Sigmoid colon (tissue), 7 donors: ENCODE results near the gene ATP12A. TPM values are rescaled to one million over a fixed set of nuclear protein-coding genes. Genes with fewer than 3 reads are reported as not detected.

Experiments used
- DNase-seq: peaks from one replicate; pipeline ENCODE4 v3.0.0-alpha.2; 2019
- H3K27ac ChIP-seq, 4 donors: fragments of 200-600 bp; sonication (generic); one replicate each; pipeline ENCODE4 v1.5.1; 2016 to 2019; ENCODE audit warnings: mild to moderate bottlenecking in 1 of 4
- H3K27me3 ChIP-seq, 3 donors: fragments of 200-600 bp; sonication (generic); one replicate each; pipeline ENCODE4 v1.5.1; 2019; ENCODE audit warnings: mild to moderate bottlenecking in 1 of 3
- H3K36me3 ChIP-seq, 4 donors: fragments of 200-600 bp; sonication (generic); one replicate each; pipeline ENCODE4 v1.5.1; 2016 to 2019
- H3K4me1 ChIP-seq, 4 donors: fragments of 200-600 bp; sonication (generic); one replicate each; pipeline ENCODE4 v1.5.1; 2017 to 2019
- H3K4me3 ChIP-seq, 4 donors: fragments of 200-600 bp; sonication (generic); one replicate each; pipeline ENCODE4 v1.5.1; 2017 to 2019; ENCODE audit warnings: mild to moderate bottlenecking in 2 of 4, moderate library complexity in 1 of 4
- H3K9me3 ChIP-seq, 4 donors: fragments of 200-600 bp in 3 of 4; sonication (generic) in 3 of 4; one replicate each; pipeline versions ENCODE4 v1.5.1 to v1.6.1; 2013 to 2019
- EP300 ChIP-seq, 4 donors: sonication (generic); formaldehyde crosslinking; IDR thresholded peaks; one replicate each; pipeline ENCODE4 v1.6.1; 2017; ENCODE audit warnings: antibody characterized with exemption in 4 of 4
- POLR2A ChIP-seq, 2 donors: fragments of 450-650 bp; IDR thresholded peaks; one replicate each; pipeline ENCODE4 v1.6.1; 2016; ENCODE audit warnings: antibody characterized with exemption in 2 of 2, mild to moderate bottlenecking in 2 of 2, moderate library complexity in 2 of 2
- POLR2AphosphoS5 ChIP-seq, 4 donors: sonication (generic); formaldehyde crosslinking; IDR thresholded peaks; one replicate each; pipeline ENCODE4 v1.6.1; 2017; ENCODE audit warnings: antibody characterized with exemption in 4 of 4
- WGBS, 2 donors: extraction: QIAGEN DNeasy Blood & Tissue Kit; methylation state at CpG; one replicate each; pipeline ENCODE4 v1.1.7; 2013; 5-methylcytosine and 5-hydroxymethylcytosine counted together
- intact Hi-C: fragments of 100-400 bp; cut with DNase I; formaldehyde crosslinking; loops from one replicate; pipeline ENCODE4 v1.15.1; 2023
- polyA plus RNA-seq, 3 donors: library from polyadenylated mRNA; stranded (reverse); fragments of 200-250 nt; gene quantifications; one replicate each; pipeline ENCODE4 v1.2.3, GENCODE V29; 2013
- total RNA-seq, 4 donors: library from RNA; depleted of rRNA; stranded (reverse); fragments of >200 nt; gene quantifications; one replicate each; pipeline ENCODE4 v1.1.0, GENCODE V29; 2016
- TF ChIP-seq, protein P1 (sequence below), 4 experiments: fragments of 450-650 bp in 3 of 4; fragments of 200-600 bp in 1 of 4; IDR thresholded peaks; one replicate each; pipeline ENCODE4 v1.5.1; 2016 to 2019; ENCODE audit warnings: antibody characterized with exemption in 4 of 4, mild to moderate bottlenecking in 3 of 4, moderate library complexity in 2 of 4
- donor health status: healthy with polysubstance abuse.
- donor health status: Bipolar disorder and iron deficiency.
- donor health status: healthy.

The ATP12A gene
- total and polyA plus RNA-seq, 7 donors = not detected

GRCh38 chr13:24636776-24637175, 43.4 kb upstream of the ATP12A start:
- intact Hi-C loops = no loop called here
- H3K36me3 ChIP-seq = no peaks in the 10 kb centered on the region
- H3K4me3 ChIP-seq = no peak overlapping the region
- H3K27ac ChIP-seq = no peak overlapping the region
- TF ChIP-seq EP300 (IDR thresholded peaks at IDR 0.05) (no peak), POLR2A (IDR thresholded peaks at IDR 0.05) (no peak), POLR2AphosphoS5 (IDR thresholded peaks at IDR 0.05) (no peak)
- TF ChIP-seq, protein P1, sequence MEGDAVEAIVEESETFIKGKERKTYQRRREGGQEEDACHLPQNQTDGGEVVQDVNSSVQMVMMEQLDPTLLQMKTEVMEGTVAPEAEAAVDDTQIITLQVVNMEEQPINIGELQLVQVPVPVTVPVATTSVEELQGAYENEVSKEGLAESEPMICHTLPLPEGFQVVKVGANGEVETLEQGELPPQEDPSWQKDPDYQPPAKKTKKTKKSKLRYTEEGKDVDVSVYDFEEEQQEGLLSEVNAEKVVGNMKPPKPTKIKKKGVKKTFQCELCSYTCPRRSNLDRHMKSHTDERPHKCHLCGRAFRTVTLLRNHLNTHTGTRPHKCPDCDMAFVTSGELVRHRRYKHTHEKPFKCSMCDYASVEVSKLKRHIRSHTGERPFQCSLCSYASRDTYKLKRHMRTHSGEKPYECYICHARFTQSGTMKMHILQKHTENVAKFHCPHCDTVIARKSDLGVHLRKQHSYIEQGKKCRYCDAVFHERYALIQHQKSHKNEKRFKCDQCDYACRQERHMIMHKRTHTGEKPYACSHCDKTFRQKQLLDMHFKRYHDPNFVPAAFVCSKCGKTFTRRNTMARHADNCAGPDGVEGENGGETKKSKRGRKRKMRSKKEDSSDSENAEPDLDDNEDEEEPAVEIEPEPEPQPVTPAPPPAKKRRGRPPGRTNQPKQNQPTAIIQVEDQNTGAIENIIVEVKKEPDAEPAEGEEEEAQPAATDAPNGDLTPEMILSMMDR (IDR thresholded peaks at IDR 0.05) = no peak
- peaks cover 0 to 6% (median 0%) of the 10 kb centered on the region in 3 donors for H3K27me3 ChIP-seq
- no peak for DNase-seq
- no peaks in the 10 kb centered on the region for H3K4me1 ChIP-seq
- H3K9me3 ChIP-seq = no peaks in the 10 kb centered on the region
- WGBS, 2 donors = 96 to 97% methylated on average over 8 of the region's 8 CpGs

- 81 to 91% methylated on average over 23 of the region's 23 CpGs for WGBS, 2 donors
Observed at GRCh38 chr13:24638096-24638495, 42.1 kb upstream of the ATP12A start.

GRCh38 chr13:24640752-24641151, 39.5 kb upstream of the ATP12A start:
- H3K4me3 ChIP-seq = no peak overlapping the region
- H3K27ac ChIP-seq = no peak overlapping the region
- H3K9me3 ChIP-seq = no peaks in the 10 kb centered on the region
- intact Hi-C loops = no loop called here
- WGBS, 2 donors = 96% methylated on average over 4 of the region's 4 CpGs
- no peak for TF ChIP-seq POLR2A (IDR thresholded peaks at IDR 0.05)
- no peak for TF ChIP-seq EP300 (IDR thresholded peaks at IDR 0.05)
- TF ChIP-seq, protein P1 (IDR thresholded peaks at IDR 0.05) = no peak
- no peak for TF ChIP-seq POLR2AphosphoS5 (IDR thresholded peaks at IDR 0.05)
- peaks cover 0 to 6% (median 0%) of the 10 kb centered on the region in 3 donors for H3K27me3 ChIP-seq
- no peak for DNase-seq
- no peaks in the 10 kb centered on the region for H3K4me1 ChIP-seq
- no peaks in the 10 kb centered on the region for H3K36me3 ChIP-seq

More at GRCh38 chr13:24638096-24638495, 42.1 kb upstream of the ATP12A start:
- no peaks in the 10 kb centered on the region for H3K9me3 ChIP-seq
- no peak for DNase-seq
- intact Hi-C loops = no loop called here
- H3K36me3 ChIP-seq = no peaks in the 10 kb centered on the region
- peaks cover 0 to 6% (median 0%) of the 10 kb centered on the region in 3 donors for H3K27me3 ChIP-seq
- TF ChIP-seq EP300 (IDR thresholded peaks at IDR 0.05) = no peak
- TF ChIP-seq, protein P1 (IDR thresholded peaks at IDR 0.05) = no peak
- TF ChIP-seq POLR2AphosphoS5 (IDR thresholded peaks at IDR 0.05) = no peak
- TF ChIP-seq POLR2A (IDR thresholded peaks at IDR 0.05) = no peak
- no peak overlapping the region for H3K27ac ChIP-seq
- no peaks in the 10 kb centered on the region for H3K4me1 ChIP-seq
- no peak overlapping the region for H3K4me3 ChIP-seq

GRCh38 chr13:24642219-24642618, 38.0 kb upstream of the ATP12A start:
- no peak for DNase-seq
- H3K9me3 ChIP-seq = no peaks in the 10 kb centered on the region
- peaks cover 0 to 6% (median 0%) of the 10 kb centered on the region in 3 donors for H3K27me3 ChIP-seq
- H3K4me1 ChIP-seq = no peaks in the 10 kb centered on the region
- intact Hi-C loops = no loop called here
- H3K27ac ChIP-seq = no peak overlapping the region
- H3K36me3 ChIP-seq = no peaks in the 10 kb centered on the region
- WGBS, 2 donors = 85 to 91% methylated on average over 6 of the region's 6 CpGs
- TF ChIP-seq, protein P1 (IDR thresholded peaks at IDR 0.05) = no peak
- TF ChIP-seq EP300 (IDR thresholded peaks at IDR 0.05) = no peak
- TF ChIP-seq POLR2AphosphoS5 (IDR thresholded peaks at IDR 0.05) = no peak
- TF ChIP-seq POLR2A (IDR thresholded peaks at IDR 0.05) = no peak
- H3K4me3 ChIP-seq = no peak overlapping the region

DNA sequence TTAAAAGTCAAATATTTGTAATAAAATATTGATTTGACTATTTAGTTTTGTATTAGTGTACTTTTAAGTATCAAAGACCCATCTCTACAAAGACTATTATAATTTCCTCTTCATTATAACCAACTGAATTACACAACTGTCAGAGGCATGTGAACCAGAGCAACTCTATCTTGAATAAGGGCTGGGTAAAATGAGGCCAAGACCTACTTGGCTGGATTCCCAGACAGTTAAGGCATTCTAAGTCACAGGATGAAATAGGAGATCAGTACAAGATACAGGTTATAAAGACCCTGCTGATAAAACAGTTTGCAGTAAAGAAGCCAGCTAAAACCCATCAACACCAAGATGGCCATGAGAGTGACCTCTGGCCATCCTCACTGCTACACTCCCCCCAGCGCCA, 36.2 kb upstream of the ATP12A start:
- H3K27me3 ChIP-seq = no peaks in the 10 kb centered on the region
- H3K4me1 ChIP-seq = no peaks in the 10 kb centered on the region
- TF ChIP-seq POLR2AphosphoS5 (IDR thresholded peaks at IDR 0.05) = no peak
- H3K4me3 ChIP-seq = no peak overlapping the region
- H3K27ac ChIP-seq = no peak overlapping the region
- intact Hi-C loops = no loop called here
- no peaks in the 10 kb centered on the region for H3K36me3 ChIP-seq
- DNase-seq = no peak
- no peaks in the 10 kb centered on the region for H3K9me3 ChIP-seq
- 88 to 95% methylated on average over 1 of the region's 1 CpG for WGBS, 2 donors
